Small intestine (tissue), 7 donors: ENCODE measurements around the gene PTGFRN. TPM values are rescaled to one million over a fixed set of nuclear protein-coding genes. Genes with fewer than 3 reads are reported as not detected.

Source experiments
- DNase-seq, 2 donors: peaks; one replicate each; pipeline versions ENCODE4 v3.0.0 to v3.0.0-alpha.2; 2013
- FAIRE-seq: peaks from 2 replicates; lab custom pipeline; 2012; peaks lifted over from hg19 to GRCh38; lab: Jason Lieb, UNC
- H3K27ac ChIP-seq, 3 donors: one replicate each; pipeline ENCODE4 v1.5.1; 2013; ENCODE audit warnings: low read length in 2 of 3, mild to moderate bottlenecking in 2 of 3, control low read depth in 1 of 3, inconsistent platforms in 1 of 3, low read depth in 1 of 3, moderate library complexity in 1 of 3
- H3K27me3 ChIP-seq, 3 donors: one replicate each; pipeline ENCODE4 v1.6.1; 2013; ENCODE audit warnings: low read length in 3 of 3, inconsistent platforms in 1 of 3; ENCODE audit not compliant: control insufficient read depth in 3 of 3, insufficient read depth in 3 of 3
- H3K36me3 ChIP-seq, 3 donors: one replicate each; pipeline ENCODE4 v1.6.1; 2013; ENCODE audit warnings: low read length in 3 of 3, inconsistent platforms in 1 of 3, low read depth in 1 of 3, mild to moderate bottlenecking in 1 of 3, moderate library complexity in 1 of 3; ENCODE audit not compliant: control insufficient read depth in 3 of 3, insufficient read depth in 2 of 3
- H3K4me1 ChIP-seq, 3 donors: one replicate each; pipeline ENCODE4 v1.6.1; 2013; ENCODE audit warnings: low read length in 2 of 3, inconsistent platforms in 1 of 3, low read depth in 1 of 3, mild to moderate bottlenecking in 1 of 3, moderate library complexity in 1 of 3; ENCODE audit not compliant: control insufficient read depth in 3 of 3, insufficient read depth in 2 of 3
- H3K4me3 ChIP-seq, 3 donors: one replicate each; pipeline ENCODE4 v1.5.1; 2013; ENCODE audit warnings: low read length in 3 of 3, control low read depth in 1 of 3, inconsistent platforms in 1 of 3, low read depth in 1 of 3, mild to moderate bottlenecking in 1 of 3, moderate library complexity in 1 of 3
- H3K9me3 ChIP-seq, 2 donors: one replicate each; pipeline ENCODE4 v1.6.1; 2013; ENCODE audit warnings: low read depth in 1 of 2, low read length in 1 of 2; ENCODE audit not compliant: control insufficient read depth in 2 of 2, insufficient read depth in 1 of 2
- WGBS, 3 donors: extraction: QIAGEN DNeasy Blood & Tissue Kit; methylation state at CpG; one replicate each; pipeline ENCODE4 v1.1.7; 2013; 5-methylcytosine and 5-hydroxymethylcytosine counted together
- polyA plus RNA-seq, 4 donors: library from polyadenylated mRNA; stranded (reverse) in 3 of 4; unstranded in 1 of 4; fragments of 200-250 nt in 3 of 4; fragments of 120-200 nt in 1 of 4; gene quantifications; one replicate each; pipeline versions ENCODE4 v1.2.1 to v1.2.3, GENCODE V29; 2013
- donor health status: healthy with polysubstance abuse.
- donor health status: control.
- donor health status: control.
- donor health status: Bipolar disorder and iron deficiency.
- donor health status: healthy.

PTGFRN gene
- polyA plus RNA-seq, 4 donors = 12.7 to 26.9 (median 19.2) TPM

- H3K27ac ChIP-seq = no peak overlapping the region
- no peak overlapping the region for H3K4me3 ChIP-seq
- H3K9me3 ChIP-seq = no peaks in the 10 kb centered on the region
- 93 to 96% (median 95%) methylated on average over 7 of the region's 7 CpGs for WGBS, 3 donors
- no peak for DNase-seq
- peaks cover 0 to 13% (median 4%) of the 10 kb centered on the region in 3 donors for H3K36me3 ChIP-seq
- no peak for FAIRE-seq
- no peaks in the 10 kb centered on the region for H3K27me3 ChIP-seq
- peaks cover 0 to 7% (median 0%) of the 10 kb centered on the region in 3 donors for H3K4me1 ChIP-seq
Measured at GRCh38 chr1:116993286-116993685, 83.6 kb downstream of the PTGFRN start.

- 72 to 80% (median 76%) methylated on average over 2 of the region's 2 CpGs for WGBS, 3 donors
- FAIRE-seq = no peak
Measured at GRCh38 chr1:116994411-116994810, 84.7 kb downstream of the PTGFRN start.

GRCh38 chr1:116997066-116997465, 87.3 kb downstream of the PTGFRN start:
- H3K4me3 ChIP-seq = no peak overlapping the region
- H3K9me3 ChIP-seq = peaks cover 0 to 5% of the 10 kb centered on the region in 2 donors
- 96 to 100% (median 96%) methylated on average over 1 of the region's 1 CpG for WGBS, 3 donors
- H3K36me3 ChIP-seq = peaks cover 0 to 2% (median 0%) of the 10 kb centered on the region in 3 donors
- H3K27ac ChIP-seq = no peak overlapping the region
- peaks cover 0 to 1% (median 0%) of the 10 kb centered on the region in 3 donors for H3K4me1 ChIP-seq
- H3K27me3 ChIP-seq = no peaks in the 10 kb centered on the region
- DNase-seq (no peak), FAIRE-seq (no peak)

More at GRCh38 chr1:116994411-116994810, 84.7 kb downstream of the PTGFRN start:
- H3K27ac ChIP-seq = no peak overlapping the region
- DNase-seq = no peak
- H3K9me3 ChIP-seq = no peaks in the 10 kb centered on the region
- peaks cover 0 to 5% (median 4%) of the 10 kb centered on the region in 3 donors for H3K36me3 ChIP-seq
- peaks cover 0 to 4% (median 0%) of the 10 kb centered on the region in 3 donors for H3K4me1 ChIP-seq
- H3K27me3 ChIP-seq = no peaks in the 10 kb centered on the region
- no peak overlapping the region for H3K4me3 ChIP-seq

GRCh38 chr1:116997636-116998035, 87.9 kb downstream of the PTGFRN start:
- Histone ChIP-seq H3K9me3 (peaks cover 0 to 5% of the 10 kb centered on the region in 2 donors), H3K4me1 (peaks cover 0 to 1% (median 0%) of the 10 kb centered on the region in 3 donors), H3K4me3 (no peak overlapping the region), H3K27me3 (no peaks in the 10 kb centered on the region), H3K27ac (no peak overlapping the region), H3K36me3 (peaks cover 0 to 2% (median 0%) of the 10 kb centered on the region in 3 donors)
- DNase-seq = no peak
- no peak for FAIRE-seq

GRCh38 chr1:116999596-116999995, 89.9 kb downstream of the PTGFRN start:
- Histone ChIP-seq H3K4me1 (peaks cover 0 to 1% (median 0%) of the 10 kb centered on the region in 3 donors), H3K36me3 (no peaks in the 10 kb centered on the region), H3K27ac (peak overlapping the region in 1 of 3 donors; percentile 3), H3K27me3 (no peaks in the 10 kb centered on the region), H3K9me3 (peaks cover 0 to 5% of the 10 kb centered on the region in 2 donors), H3K4me3 (no peak overlapping the region)
- no peak for FAIRE-seq
- DNase-seq = peak; percentile 16 to 85
- WGBS, 3 donors = 36 to 66% (median 59%) methylated on average over 3 of the region's 3 CpGs

GRCh38 chr1:117000142-117000541, 90.4 kb downstream of the PTGFRN start:
- Histone ChIP-seq H3K27me3 (no peaks in the 10 kb centered on the region), H3K27ac (peak overlapping the region in 1 of 3 donors; percentile 14), H3K4me1 (peaks cover 0 to 1% (median 0%) of the 10 kb centered on the region in 3 donors), H3K36me3 (no peaks in the 10 kb centered on the region), H3K9me3 (peaks cover 0 to 5% of the 10 kb centered on the region in 2 donors), H3K4me3 (no peak overlapping the region)
- FAIRE-seq = no peak
- no peak for DNase-seq
- 90 to 91% (median 91%) methylated on average over 2 of the region's 2 CpGs for WGBS, 3 donors

GRCh38 chr1:117001254-117001927, 91.7 kb downstream of the PTGFRN start, which contains the start of gene CD101:
Gene CD101, plus strand, starts transcription at chr1:117001760. Its CDS starts 58 bp downstream, at chr1:117001818.
- Histone ChIP-seq H3K36me3 (no peaks in the 10 kb centered on the region), H3K4me3 (peak within 1 kb of the TSS in 1 of 3 donors; percentile 29), H3K27me3 (no peaks in the 10 kb centered on the region), H3K27ac (peak within 1 kb of the TSS in 2 of 3 donors; percentile 52 to 77), H3K9me3 (peaks cover 0 to 5% of the 10 kb centered on the region in 2 donors), H3K4me1 (peaks cover 0 to 1% (median 0%) of the 10 kb centered on the region in 3 donors)
- FAIRE-seq (no peak), DNase-seq (peak in 1 of 2 donors; percentile 32)
- 70 to 82% (median 81%) methylated on average over 3 of the region's 3 CpGs for WGBS, 3 donors

GRCh38 chr1:117003223-117003875, 93.6 kb downstream of the PTGFRN start:
- DNase-seq (no peak), FAIRE-seq (no peak)
- 76 to 93% (median 92%) methylated on average over 2 of the region's 2 CpGs for WGBS, 3 donors
- H3K9me3 ChIP-seq = peaks cover 0 to 5% of the 10 kb centered on the region in 2 donors
- H3K27ac ChIP-seq = peak overlapping the region in 2 of 3 donors; percentile 58 to 60
- peaks cover 0 to 1% (median 0%) of the 10 kb centered on the region in 3 donors for H3K4me1 ChIP-seq
- no peaks in the 10 kb centered on the region for H3K36me3 ChIP-seq
- H3K27me3 ChIP-seq = no peaks in the 10 kb centered on the region
- H3K4me3 ChIP-seq = no peak overlapping the region
